Spleen (tissue), 11 donors: ENCODE measurements around the gene ULK2. TPM values are rescaled to one million over a fixed set of nuclear protein-coding genes. Genes with fewer than 3 reads are reported as not detected.

Experiments used
- DNase-seq: peaks from one replicate; pipeline ENCODE4 v3.0.0-alpha.2; 2020
- H3K27ac ChIP-seq, 8 donors: fragments of 200-600 bp; sonication (generic) in 7 of 8; 1 replicate in 4 of 8; 2 replicates in 4 of 8; pipeline versions ENCODE4 v1.5.0 to v1.8.0; 2016 to 2021; ENCODE audit warnings: inconsistent platforms in 4 of 8, mild to moderate bottlenecking in 4 of 8, moderate library complexity in 1 of 8
- H3K27me3 ChIP-seq, 7 donors: fragments of 200-600 bp; sonication (generic) in 6 of 7; replicated peaks in 1 of 7; 1 replicate in 4 of 7; 2 replicates in 3 of 7; pipeline versions ENCODE4 v1.5.0 to v1.8.0; 2016 to 2021; ENCODE audit warnings: inconsistent platforms in 3 of 7, mild to moderate bottlenecking in 1 of 7
- H3K36me3 ChIP-seq, 6 donors: fragments of 200-600 bp; sonication (generic) in 5 of 6; 1 replicate in 4 of 6; 2 replicates in 2 of 6; pipeline versions ENCODE4 v1.5.0 to v1.8.0; 2016 to 2021; ENCODE audit warnings: inconsistent platforms in 2 of 6
- H3K4me1 ChIP-seq, 6 donors: fragments of 200-600 bp; sonication (generic) in 5 of 6; 1 replicate in 3 of 6; 2 replicates in 3 of 6; pipeline versions ENCODE4 v1.5.0 to v1.8.0; 2016 to 2021; ENCODE audit warnings: inconsistent platforms in 3 of 6
- H3K4me3 ChIP-seq, 8 donors: fragments of 200-600 bp; sonication (generic) in 7 of 8; 1 replicate in 4 of 8; 2 replicates in 4 of 8; pipeline versions ENCODE4 v1.5.0 to v1.8.0; 2016 to 2021; ENCODE audit warnings: inconsistent platforms in 4 of 8, mild to moderate bottlenecking in 4 of 8, moderate library complexity in 2 of 8
- H3K9me3 ChIP-seq, 8 donors: fragments of 200-600 bp; sonication (generic) in 7 of 8; 1 replicate in 4 of 8; 2 replicates in 4 of 8; pipeline versions ENCODE4 v1.5.0 to v1.8.0; 2016 to 2021; ENCODE audit warnings: inconsistent platforms in 4 of 8
- CTCF ChIP-seq, 11 experiments: fragments of 200-600 bp in 7 of 11; fragments of 450-650 bp in 4 of 11; sonication (generic) in 4 of 11; IDR thresholded peaks in 8 of 11; conservative IDR thresholded peaks in 3 of 11; 1 replicate in 7 of 11; 2 replicates in 4 of 11; pipeline versions ENCODE4 v1.4.0 to v1.8.0; 2016 to 2021; ENCODE audit warnings: antibody characterized with exemption in 11 of 11, inconsistent platforms in 4 of 11, mild to moderate bottlenecking in 1 of 11
- POLR2A ChIP-seq, 3 donors: fragments of 450-650 bp; IDR thresholded peaks; one replicate each; pipeline ENCODE4 v1.5.1; 2017; ENCODE audit warnings: antibody characterized with exemption in 3 of 3, mild to moderate bottlenecking in 1 of 3
- POLR2AphosphoS5 ChIP-seq, 3 donors: sonication (generic); formaldehyde crosslinking; IDR thresholded peaks; one replicate each; pipeline ENCODE4 v1.5.1; 2017; ENCODE audit warnings: antibody characterized with exemption in 3 of 3
- WGBS, 5 donors: extraction: QIAGEN DNeasy Blood & Tissue Kit in 3 of 5; methylation state at CpG; one replicate each; pipeline versions ENCODE4 v1.1.5 to v1.1.7; 2013 to 2018; 5-methylcytosine and 5-hydroxymethylcytosine counted together
- intact Hi-C: fragments of 100-400 bp; cut with DNase I; formaldehyde crosslinking; loops from one replicate; pipeline ENCODE4 v1.15.0; 2023; ENCODE audit warnings: low total_unique reads
- polyA plus RNA-seq, 3 donors: library from polyadenylated mRNA; stranded (reverse); fragments of 200-250 nt; gene quantifications; one replicate each; pipeline ENCODE4 v1.2.1, GENCODE V29; 2013
- total RNA-seq, 7 donors: library from RNA; depleted of rRNA in 3 of 7; stranded (reverse); fragments of >200 nt in 3 of 7; fragmentation: NEBNext Ultra II Directional in 4 of 7; extraction: Animal tissue kit (Norgen Biotek cat#: 25700) in 4 of 7; gene quantifications; one replicate each; pipeline versions ENCODE4 v1.1.0 to v1.2.1, GENCODE V29; 2016 to 2021
- donor health status: healthy with polysubstance abuse.
- donor health status: DM: no; HTN: no; CAD: no; lungs with moderate emphysema.
- donor health status: DM: no; HTN: no; CAD: no.
- donor health status: Bipolar disorder and iron deficiency.
- donor health status: healthy.
- donor health status: DM: no; HTN: no; CAD: no.
- donor health status: DM: yes; HTN: yes; CAD: no.

ULK2 gene
- total and polyA plus RNA-seq, 10 donors = 2.7 to 20.9 (median 14.0) TPM

GRCh38 chr17:19762515-19762961 lies 105.2 kb downstream of the ULK2 start:
- H3K4me3 ChIP-seq = no peak overlapping the region
- WGBS, 5 donors = 28 to 37% (median 32%) methylated on average over 7 to 15 of the region's 15 CpGs
- H3K4me1 ChIP-seq = peaks cover 0 to 15% (median 9%) of the 10 kb centered on the region in 6 donors
- DNase-seq = peak; percentile 87
- TF ChIP-seq POLR2AphosphoS5 (IDR thresholded peaks at IDR 0.05) = peak in 1 of 3 donors; percentile 38
- TF ChIP-seq POLR2A (IDR thresholded peaks at IDR 0.05) = no peak
- TF ChIP-seq CTCF (IDR thresholded peaks at IDR 0.05 in 8 of 11, conservative IDR thresholded peaks at IDR 0.05 in 3 of 11) = peak; percentile 39 to 85 (median 71)
- peaks cover 0 to under 1% (median 0%) of the 10 kb centered on the region in 7 donors for H3K27me3 ChIP-seq
- no peaks in the 10 kb centered on the region for H3K36me3 ChIP-seq
- intact Hi-C loops = loop anchor here (10.0 kb wide), 1 partner anchor 118 kb away; the partner anchor contains the start of gene ALDH3A2
- H3K27ac ChIP-seq = no peak overlapping the region
- no peaks in the 10 kb centered on the region for H3K9me3 ChIP-seq

GRCh38 chr17:19760746-19761145 lies 107.0 kb downstream of the ULK2 start:
- no peak for DNase-seq
- Histone ChIP-seq H3K9me3 (no peaks in the 10 kb centered on the region), H3K36me3 (no peaks in the 10 kb centered on the region), H3K27me3 (peaks cover 0 to 5% (median 0%) of the 10 kb centered on the region in 7 donors), H3K4me3 (no peak overlapping the region), H3K4me1 (peaks cover 0 to 17% (median 6%) of the 10 kb centered on the region in 6 donors), H3K27ac (no peak overlapping the region)
- 43 to 72% (median 56%) methylated on average over 9 of the region's 9 CpGs for WGBS, 5 donors
- intact Hi-C loops = loop anchor here (10.0 kb wide), 1 partner anchor 116 kb away; the partner anchor contains the start of gene ALDH3A2
- TF ChIP-seq POLR2AphosphoS5 (IDR thresholded peaks at IDR 0.05) (no peak), POLR2A (IDR thresholded peaks at IDR 0.05) (no peak), CTCF (IDR thresholded peaks at IDR 0.05 in 8 of 11, conservative IDR thresholded peaks at IDR 0.05 in 3 of 11) (no peak)

- DNase-seq = no peak
- no peaks in the 10 kb centered on the region for H3K9me3 ChIP-seq
- intact Hi-C loops = loop anchor here (10.0 kb wide), 1 partner anchor 115 kb away; the partner anchor contains the start of gene ALDH3A2
Measured at GRCh38 chr17:19759568-19760549, 107.9 kb downstream of the ULK2 start.

More at GRCh38 chr17:19759568-19760549, 107.9 kb downstream of the ULK2 start:
- Histone ChIP-seq H3K27ac (no peak overlapping the region), H3K36me3 (no peaks in the 10 kb centered on the region), H3K4me3 (no peak overlapping the region), H3K4me1 (peaks cover 0 to 26% (median 11%) of the 10 kb centered on the region in 6 donors), H3K27me3 (peaks cover 0 to 5% (median 0%) of the 10 kb centered on the region in 7 donors)
- WGBS, 5 donors = 84 to 91% (median 86%) methylated on average over 24 of the region's 24 CpGs
- TF ChIP-seq POLR2AphosphoS5 (IDR thresholded peaks at IDR 0.05) = no peak
- no peak for TF ChIP-seq POLR2A (IDR thresholded peaks at IDR 0.05)
- no peak for TF ChIP-seq CTCF (IDR thresholded peaks at IDR 0.05 in 8 of 11, conservative IDR thresholded peaks at IDR 0.05 in 3 of 11)
